H1 (cell line): Measurements from ENCODE around the gene SLC35F1. TPM values are rescaled to one million over a fixed set of nuclear protein-coding genes. Genes with fewer than 3 reads are reported as not detected.

Experiments used
- CTCF ChIA-PET: fragments of 300-600 bp; sonication (Branson Sonifier 250); formaldehyde crosslinking; loops from one replicate; lab custom pipeline; 2021; ENCODE audit not compliant: partially characterized antibody; lab: Charles Lee
- POLR2A ChIA-PET: fragments of 300-600 bp; sonication (Branson Sonifier 250); formaldehyde crosslinking; loops from one replicate; lab custom pipeline; 2021; ENCODE audit warnings: inconsistent platforms; ENCODE audit not compliant: partially characterized antibody; lab: Charles Lee
- DNase-seq, 2 experiments: peaks; one replicate each; pipeline versions ENCODE4 v3.0.0 to v3.0.0-alpha.2; 2010 to 2022; ENCODE audit warnings: low spot score in 2 of 2, low read depth in 1 of 2, mixed read lengths in 1 of 2
- FAIRE-seq: peaks from 2 replicates; lab custom pipeline; 2011; peaks lifted over from hg19 to GRCh38; lab: Jason Lieb, UNC
- H2AFZ ChIP-seq: 2 replicates; pipeline ENCODE4 v1.8.1; 2012; ENCODE audit warnings: low read length, inconsistent platforms
- H2AK5ac ChIP-seq: 2 replicates; pipeline ENCODE4 v1.6.1; 2013; ENCODE audit warnings: low read depth, low read length
- H2BK120ac ChIP-seq: replicated peaks from 2 replicates; pipeline ENCODE3; 2013; ENCODE audit warnings: low read depth, low read length, inconsistent platforms
- H2BK12ac ChIP-seq: 2 replicates; pipeline ENCODE4 v1.6.1; 2013; ENCODE audit warnings: low read depth, low read length
- H2BK15ac ChIP-seq: 2 replicates; pipeline ENCODE4 v1.6.1; 2013; ENCODE audit warnings: low read length
- H2BK20ac ChIP-seq: 2 replicates; pipeline ENCODE4 v1.6.1; 2013; ENCODE audit warnings: low read length
- H2BK5ac ChIP-seq: 2 replicates; pipeline ENCODE4 v1.6.1; 2013; ENCODE audit warnings: low read depth, low read length
- H3K14ac ChIP-seq: 2 replicates; pipeline ENCODE4 v1.6.1; 2013; ENCODE audit warnings: inconsistent platforms; ENCODE audit not compliant: insufficient read length
- H3K18ac ChIP-seq: 2 replicates; pipeline ENCODE4 v1.6.1; 2013; ENCODE audit warnings: low read length; ENCODE audit errors: extremely low read depth
- H3K23ac ChIP-seq: 2 replicates; pipeline ENCODE4 v1.6.1; 2013; ENCODE audit warnings: inconsistent platforms; ENCODE audit not compliant: insufficient read length
- H3K23me2 ChIP-seq: 2 replicates; pipeline ENCODE4 v1.6.1; 2013; ENCODE audit warnings: low read depth, low read length
- H3K27ac ChIP-seq: 2 replicates; pipeline ENCODE4 v1.6.1; 2011; ENCODE audit warnings: low read depth, low read length, inconsistent platforms
- H3K27me3 ChIP-seq, 4 experiments: replicated peaks in 1 of 4; 1 replicate in 1 of 4; 2 replicates in 3 of 4; pipeline versions ENCODE4 v1.6.1 to v1.8.1; 2011 to 2013; ENCODE audit warnings: low read length in 3 of 4, mild to moderate bottlenecking in 3 of 4, inconsistent platforms in 2 of 4, mixed read lengths in 2 of 4, moderate library complexity in 1 of 4; ENCODE audit not compliant: control insufficient read depth in 3 of 4, insufficient read depth in 3 of 4; ENCODE audit errors: extremely low read depth in 1 of 4
- H3K36me3 ChIP-seq, 4 experiments: 2 replicates each; pipeline versions ENCODE4 v1.6.1 to v1.8.1; 2011 to 2013; ENCODE audit warnings: mild to moderate bottlenecking in 4 of 4, low read length in 3 of 4, moderate library complexity in 2 of 4, control low read depth in 1 of 4, inconsistent platforms in 1 of 4; ENCODE audit not compliant: insufficient read depth in 4 of 4, control insufficient read depth in 2 of 4
- H3K4ac ChIP-seq: replicated peaks from 2 replicates; pipeline ENCODE3; 2013; ENCODE audit warnings: low read length, low read depth, mixed read lengths, inconsistent platforms; ENCODE audit not compliant: insufficient read length
- H3K4me1 ChIP-seq, 4 experiments: replicated peaks in 1 of 4; 1 replicate in 1 of 4; 2 replicates in 3 of 4; pipeline versions ENCODE4 v1.6.1 to v1.8.1; 2011 to 2013; ENCODE audit warnings: low read length in 3 of 4, inconsistent platforms in 2 of 4, mixed read lengths in 1 of 4; ENCODE audit not compliant: insufficient read depth in 4 of 4, control insufficient read depth in 3 of 4
- H3K4me2 ChIP-seq, 2 experiments: 2 replicates each; pipeline versions ENCODE4 v1.6.1 to v1.8.1; 2011 to 2013; ENCODE audit warnings: low read depth in 2 of 2, low read length in 2 of 2, control low read depth in 1 of 2, inconsistent platforms in 1 of 2, mild to moderate bottlenecking in 1 of 2; ENCODE audit not compliant: insufficient read depth in 1 of 2
- H3K4me3 ChIP-seq, 4 experiments: fragments of 200-600, 300-600 bp in 1 of 4; sonication (generic), shearing (Covaris generic), sonication (Bioruptor Twin) in 1 of 4; 2 replicates each; pipeline versions ENCODE4 v1.5.1 to v1.8.1; 2011 to 2016; ENCODE audit warnings: low read length in 4 of 4, low read depth in 3 of 4, control low read depth in 2 of 4, inconsistent platforms in 2 of 4, mild to moderate bottlenecking in 2 of 4, mixed read lengths in 1 of 4, moderate library complexity in 1 of 4; ENCODE audit not compliant: insufficient read depth in 2 of 4; ENCODE audit errors: extremely low read depth in 1 of 4
- H3K56ac ChIP-seq: replicated peaks from 2 replicates; pipeline ENCODE3; 2013; ENCODE audit warnings: low read depth, mild to moderate bottlenecking, mixed read lengths, low read length, inconsistent platforms; ENCODE audit not compliant: insufficient read length
- H3K79me1 ChIP-seq: 2 replicates; pipeline ENCODE4 v1.6.1; 2013; ENCODE audit warnings: low read depth, low read length, control low read depth
- H3K79me2 ChIP-seq, 2 experiments: 2 replicates each; pipeline versions ENCODE4 v1.6.1 to v1.8.1; 2012 to 2013; ENCODE audit warnings: low read length in 2 of 2, mild to moderate bottlenecking in 2 of 2, inconsistent platforms in 1 of 2; ENCODE audit not compliant: insufficient read depth in 2 of 2, control insufficient read depth in 1 of 2
- H3K9ac ChIP-seq, 4 experiments: replicated peaks in 1 of 4; 1 replicate in 1 of 4; 2 replicates in 3 of 4; pipeline versions ENCODE4 v1.6.1 to v1.8.1; 2011 to 2013; ENCODE audit warnings: low read depth in 3 of 4, low read length in 3 of 4, control low read depth in 2 of 4, mild to moderate bottlenecking in 2 of 4, moderate library complexity in 2 of 4, inconsistent platforms in 1 of 4; ENCODE audit errors: extremely low read depth in 1 of 4
- H3K9me3 ChIP-seq, 2 experiments: 2 replicates each; pipeline versions ENCODE4 v1.6.1 to v1.8.1; 2012 to 2013; ENCODE audit warnings: mild to moderate bottlenecking in 2 of 2, moderate library complexity in 2 of 2, control low read depth in 1 of 2, inconsistent platforms in 1 of 2, low read depth in 1 of 2, low read length in 1 of 2, mixed read lengths in 1 of 2; ENCODE audit not compliant: insufficient read depth in 2 of 2
- H4K20me1 ChIP-seq, 2 experiments: replicated peaks in 1 of 2; 2 replicates each; pipeline versions ENCODE3 to v1.8.1; 2011 to 2013; ENCODE audit warnings: inconsistent platforms in 2 of 2, low read length in 2 of 2, mild to moderate bottlenecking in 1 of 2; ENCODE audit not compliant: insufficient read depth in 2 of 2, control insufficient read depth in 1 of 2
- H4K5ac ChIP-seq: 2 replicates; pipeline ENCODE4 v1.6.1; 2013; ENCODE audit warnings: low read length, low read depth, mixed read lengths, inconsistent platforms; ENCODE audit not compliant: insufficient read length
- H4K8ac ChIP-seq: 2 replicates; pipeline ENCODE4 v1.8.0; 2013; ENCODE audit warnings: mild to moderate bottlenecking, moderate library complexity, low read length, inconsistent platforms; ENCODE audit not compliant: insufficient read depth; ENCODE audit errors: extremely low read depth
- H4K91ac ChIP-seq: replicated peaks from 2 replicates; pipeline ENCODE3; 2013; ENCODE audit warnings: low read length, mixed read lengths, inconsistent platforms; ENCODE audit not compliant: insufficient read length
- BCL11A ChIP-seq, 2 experiments: IDR thresholded peaks; one replicate each; pipeline ENCODE4 v1.6.1; 2011; ENCODE audit warnings: low read depth in 2 of 2, low read length in 2 of 2, mild to moderate bottlenecking in 2 of 2
- CBX5 ChIP-seq: fragments of 300-800, 300-1000 bp; sonication (generic); IDR thresholded peaks from 2 replicates; pipeline ENCODE4 v1.7.1; 2016; ENCODE audit warnings: antibody characterized with exemption, low read length, low read depth
- CHD2 ChIP-seq: IDR thresholded peaks from 2 replicates; pipeline ENCODE4 v1.6.1; 2012; ENCODE audit warnings: low read length, improper control_type of control experiment
- EZH2 ChIP-seq: fragments of 200-600 bp; sonication (generic); IDR thresholded peaks from 2 replicates; pipeline ENCODE4 v1.7.1; 2012; ENCODE audit warnings: low read depth, mild to moderate bottlenecking, moderate library complexity, low read length, inconsistent platforms; ENCODE audit not compliant: severe bottlenecking
- JUN ChIP-seq: IDR thresholded peaks from 2 replicates; pipeline ENCODE4 v1.6.1; 2011; ENCODE audit warnings: low read depth, mild to moderate bottlenecking, improper control_type of control experiment, low read length
- POLR2A ChIP-seq, 2 experiments: IDR thresholded peaks; 1 replicate in 1 of 2; 2 replicates in 1 of 2; pipeline ENCODE4 v1.6.1; 2011; ENCODE audit warnings: low read depth in 2 of 2, low read length in 2 of 2, mild to moderate bottlenecking in 2 of 2; ENCODE audit errors: control extremely low read depth in 1 of 2
- POU5F1 ChIP-seq: IDR thresholded peaks from 2 replicates; pipeline ENCODE4 v1.6.1; 2011; ENCODE audit warnings: low read depth, mild to moderate bottlenecking, low read length, moderate library complexity
- RXRA ChIP-seq: IDR thresholded peaks from 2 replicates; pipeline ENCODE4 v1.6.1; 2011; ENCODE audit warnings: low read depth, mild to moderate bottlenecking, low read length, moderate library complexity; ENCODE audit not compliant: insufficient read depth
- SP2 ChIP-seq: IDR thresholded peaks from 2 replicates; pipeline ENCODE4 v1.6.1; 2012; ENCODE audit warnings: mild to moderate bottlenecking, low read length, inconsistent platforms
- SUZ12 ChIP-seq: fragments of 200-600 bp; sonication (generic); IDR thresholded peaks from 2 replicates; pipeline ENCODE4 v1.6.1; 2012; ENCODE audit warnings: mild to moderate bottlenecking, inconsistent platforms, low read length, moderate library complexity, mixed read lengths
- TAF1 ChIP-seq: IDR thresholded peaks from 2 replicates; pipeline ENCODE4 v1.6.1; 2011; ENCODE audit warnings: mild to moderate bottlenecking, low read depth, low read length
- TEAD4 ChIP-seq: IDR thresholded peaks from 2 replicates; pipeline ENCODE4 v1.6.1; 2012; ENCODE audit warnings: low read depth, low read length, inconsistent platforms, mixed read lengths
- ZNF274 ChIP-seq: IDR thresholded peaks from 2 replicates; pipeline ENCODE4 v1.7.0; 2012; ENCODE audit warnings: low read length, borderline replicate concordance; ENCODE audit errors: extremely low read depth
- WGBS, 2 experiments: shearing (Covaris generic) in 1 of 2; methylation state at CpG; one replicate each; pipeline versions ENCODE4 v1.1.6 to v1.1.7; 2013 to 2015; ENCODE audit warnings: low lambda C conversion rate in 2 of 2, mixed read lengths in 2 of 2, inconsistent platforms in 1 of 2, low coverage in 1 of 2, missing lambda C conversion rate in 1 of 2; ENCODE audit not compliant: insufficient replicate concordance in 2 of 2, insufficient coverage in 1 of 2, insufficient read length in 1 of 2; ENCODE audit errors: extremely low coverage in 1 of 2, missing lambda C conversion rate in 1 of 2; 5-methylcytosine and 5-hydroxymethylcytosine counted together
- polyA plus RNA-seq, 7 experiments: library from polyadenylated mRNA; depleted of rRNA in 3 of 7; stranded (reverse) in 5 of 7; unstranded in 2 of 7; fragments of >200 nt in 5 of 7; fragments of 200-250 nt in 2 of 7; gene quantifications; 1 replicate in 5 of 7; 2 replicates in 1 of 7; 4 replicates in 1 of 7; pipeline versions ENCODE4 v1.2.1 to v1.2.3, GENCODE V29; 2011 to 2013; ENCODE audit warnings: missing spikeins in 2 of 7, mixed read lengths in 2 of 7
- total RNA-seq: library from RNA; stranded (reverse); fragmentation: NEBNext Ultra II Directional; extraction: Animal tissue kit (Norgen Biotek cat#: 25700); gene quantifications from 2 replicates; pipeline ENCODE4 v1.2.1, GENCODE V29; 2021

Gene SLC35F1
- total and polyA plus RNA-seq, 2 of the 8 experiments (the other 6 are each of a cell fraction or from before 2014, with no cell fraction given): 7.0 to 10.0 TPM

DNA sequence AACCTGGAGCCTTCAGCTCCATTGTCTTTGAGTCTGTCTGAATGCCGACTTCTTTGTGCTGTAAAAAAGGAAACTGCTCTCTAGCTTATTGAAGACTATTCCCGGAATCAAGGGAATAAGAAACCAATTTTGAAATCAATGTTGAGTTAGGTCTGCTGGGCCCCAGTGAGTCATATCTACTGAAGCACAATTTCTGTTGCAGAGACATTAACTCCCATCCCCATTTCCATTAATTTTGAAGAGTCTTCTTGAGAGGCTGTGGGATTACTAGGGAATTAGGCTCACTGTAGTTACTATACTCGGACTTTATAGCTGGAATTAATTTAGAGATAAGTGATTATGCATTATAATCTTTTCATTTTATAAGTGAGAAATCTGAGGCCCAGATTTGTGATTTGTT, 116.7 kb downstream of the SLC35F1 start:
- H2BK5ac ChIP-seq: no peak overlapping the region
- H3K9me3 ChIP-seq: no peaks in the 10 kb centered on the region
- FAIRE-seq (no peak), DNase-seq (no peak)
- H2BK15ac ChIP-seq: no peak overlapping the region
- H3K4me1 ChIP-seq: no peaks in the 10 kb centered on the region
- no peak overlapping the region for H3K23ac ChIP-seq
- H3K79me1 ChIP-seq: no peaks in the 10 kb centered on the region
- H4K20me1 ChIP-seq: no peaks in the 10 kb centered on the region
- H4K8ac ChIP-seq: no peak overlapping the region
- H3K36me3 ChIP-seq: no peaks in the 10 kb centered on the region
- 87% methylated on average over 3 of the region's 3 CpGs; no CpG with 5 or more reads in 1 of the 2 experiments for WGBS, 2 experiments
- no peaks in the 10 kb centered on the region for H3K79me2 ChIP-seq
- no peak overlapping the region for H3K9ac ChIP-seq
- H3K56ac ChIP-seq: no peak overlapping the region
- no peak overlapping the region for H3K18ac ChIP-seq
- no peak overlapping the region for H4K91ac ChIP-seq
- no peak overlapping the region for H4K5ac ChIP-seq
- ChIA-PET POLR2A (no interaction called here), CTCF (no interaction called here)
- no peaks in the 10 kb centered on the region; the same call in 1 of the 2 replicates for H3K23me2 ChIP-seq
- no peak overlapping the region for H2BK120ac ChIP-seq
- H3K27me3 ChIP-seq: no peaks in the 10 kb centered on the region
- H3K4ac ChIP-seq: no peak overlapping the region
- no peak overlapping the region for H2AK5ac ChIP-seq
- H2BK12ac ChIP-seq: no peak overlapping the region
- no peak overlapping the region for H2AFZ ChIP-seq
- H3K4me2 ChIP-seq: no peak overlapping the region
- no peak overlapping the region for H3K27ac ChIP-seq
- H3K4me3 ChIP-seq: no peak overlapping the region
- no peak overlapping the region for H3K14ac ChIP-seq
- no peak overlapping the region for H2BK20ac ChIP-seq
- TF ChIP-seq TAF1 (no peak), BCL11A (IDR thresholded peaks at IDR 0.05; ENCODE audit: low read depth in 2 of 2, low read length in 2 of 2) (no peak), RXRA (no peak), TEAD4 (no peak), POLR2A (IDR thresholded peaks at IDR 0.05; ENCODE audit: control extremely low read depth in 1 of 2, low read depth in 2 of 2, low read length in 2 of 2) (no peak), EZH2 (no peak), JUN (no peak), POU5F1 (no peak), ZNF274 (no peak), SP2 (no peak), CHD2 (no peak), SUZ12 (no peak), CBX5 (no peak)
